GM19023 (cell line): ENCODE results near the gene EWSR1.

Source experiments
- ATAC-seq: cut with Tn5 transposase; IDR thresholded peaks from one replicate; pipeline ENCODE4 v1.9.1; 2021; ENCODE audit warnings: mild to moderate bottlenecking, moderate library complexity; ENCODE audit not compliant: unreplicated experiment

The EWSR1 gene

DNA sequence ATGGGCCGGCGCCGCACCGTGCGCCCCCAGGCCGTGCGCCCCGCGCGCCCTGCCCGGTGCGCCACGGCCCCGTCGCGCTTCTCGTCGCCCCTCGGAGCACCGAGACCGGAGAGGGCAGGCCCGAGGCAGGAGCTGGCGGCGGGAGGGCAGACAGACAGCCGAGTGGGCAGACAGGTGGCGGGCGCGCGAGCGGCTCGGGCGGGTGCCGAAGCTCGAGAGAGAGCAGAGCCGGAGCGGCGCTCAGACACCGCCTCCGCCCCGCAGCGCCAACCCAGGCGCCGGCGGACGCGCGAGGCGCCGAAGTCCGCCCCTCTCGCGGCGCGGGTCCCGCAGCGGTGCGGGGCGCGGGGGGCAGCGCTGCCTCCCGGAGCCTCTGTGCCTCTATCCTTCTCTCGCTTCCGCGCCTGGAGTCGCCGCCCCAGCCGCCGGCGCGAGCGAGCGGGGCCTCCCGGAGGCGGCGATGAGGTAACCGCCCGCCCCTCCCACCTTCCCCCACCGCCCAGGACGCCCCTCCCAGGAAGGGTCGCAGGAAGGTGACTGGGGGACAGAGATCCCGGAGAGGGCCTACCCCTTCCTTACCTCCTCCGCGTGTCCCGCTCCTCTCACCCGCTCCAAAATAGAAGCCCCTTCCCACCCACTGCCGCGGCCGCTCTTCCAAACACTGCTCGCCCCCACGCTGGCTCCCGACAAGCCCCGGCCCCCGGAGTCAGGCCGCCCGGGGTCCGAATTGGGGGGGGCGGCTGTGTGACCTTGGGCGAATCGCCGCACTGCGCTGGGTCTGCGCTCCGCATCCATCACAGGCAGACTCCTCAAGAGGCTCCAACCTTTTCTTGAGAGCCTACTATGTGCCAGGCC, 47.4 kb downstream of the EWSR1 start, which contains the start of gene RASL10A:
Gene RASL10A, minus strand, starts transcription at position 412 of the 855 bp plus-strand sequence. CDS start 451 bp downstream, outside the sequence.
- no peak for ATAC-seq

DNA sequence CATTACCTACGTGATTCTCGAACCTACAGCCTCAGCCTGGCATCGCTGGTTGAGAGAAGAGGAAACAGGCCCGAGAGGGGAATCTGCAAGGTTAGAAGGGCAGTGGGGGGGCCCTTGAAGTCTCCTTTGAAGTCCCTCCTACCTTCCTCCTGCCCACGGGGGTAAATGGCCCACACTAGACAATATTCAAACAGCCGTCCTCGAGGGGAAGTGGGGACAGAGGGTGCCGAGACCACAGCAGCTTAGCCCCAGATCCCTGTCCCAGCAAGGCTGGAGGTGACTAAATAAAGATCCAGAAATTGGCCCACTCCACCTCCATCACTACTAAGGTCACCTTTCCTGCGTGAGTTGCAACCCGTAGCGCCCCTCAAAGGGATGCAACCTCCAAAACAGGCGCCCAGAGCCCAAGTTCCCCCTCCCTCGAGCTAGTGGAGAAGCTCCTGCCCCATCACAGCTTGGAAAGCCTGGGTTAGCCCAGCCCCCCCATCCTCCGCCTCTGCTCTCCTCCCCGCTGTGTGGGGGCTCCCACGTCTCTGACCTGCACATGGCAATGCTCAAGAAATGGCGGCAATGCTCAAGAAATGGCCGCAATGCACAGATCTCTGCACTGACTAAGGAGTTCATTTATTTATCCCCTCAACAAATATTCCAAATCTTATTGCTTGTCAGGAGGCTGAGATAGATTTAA, 48.2 kb downstream of the EWSR1 start:
- no peak for ATAC-seq

DNA sequence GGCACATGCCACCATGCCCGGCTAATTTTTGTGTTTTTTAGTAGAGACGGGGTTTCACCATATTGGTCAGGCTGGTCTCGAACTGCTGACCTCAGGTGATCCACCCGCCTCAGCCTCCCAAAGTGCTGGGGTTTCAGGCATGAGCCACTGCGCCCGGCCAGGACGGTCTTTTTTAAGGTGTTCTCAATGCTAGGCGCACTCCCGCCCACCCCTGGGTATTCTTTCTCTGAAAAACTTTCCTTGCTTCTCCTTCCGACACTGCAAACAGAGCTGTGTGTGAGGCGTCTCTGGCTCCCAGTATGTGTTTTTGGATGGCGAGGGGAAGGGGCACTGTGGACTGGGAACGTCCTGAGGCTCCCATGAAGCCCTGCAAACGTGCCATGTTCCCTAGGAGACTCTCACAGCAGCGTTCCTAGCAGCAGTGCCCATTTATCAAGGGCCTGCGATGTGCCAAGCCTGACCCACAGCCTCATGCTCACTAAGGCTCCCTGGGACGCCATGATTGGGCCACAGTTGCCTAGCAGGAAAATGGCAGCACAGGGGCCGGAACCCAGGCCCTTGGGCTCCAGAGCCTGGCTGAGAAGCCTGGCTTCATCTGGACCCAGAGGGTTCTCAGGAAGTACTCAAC, 49.9 kb downstream of the EWSR1 start:
- no peak for ATAC-seq

GRCh38 chr22:29319072-29319471, 51.0 kb downstream of the EWSR1 start:
- no peak for ATAC-seq

DNA sequence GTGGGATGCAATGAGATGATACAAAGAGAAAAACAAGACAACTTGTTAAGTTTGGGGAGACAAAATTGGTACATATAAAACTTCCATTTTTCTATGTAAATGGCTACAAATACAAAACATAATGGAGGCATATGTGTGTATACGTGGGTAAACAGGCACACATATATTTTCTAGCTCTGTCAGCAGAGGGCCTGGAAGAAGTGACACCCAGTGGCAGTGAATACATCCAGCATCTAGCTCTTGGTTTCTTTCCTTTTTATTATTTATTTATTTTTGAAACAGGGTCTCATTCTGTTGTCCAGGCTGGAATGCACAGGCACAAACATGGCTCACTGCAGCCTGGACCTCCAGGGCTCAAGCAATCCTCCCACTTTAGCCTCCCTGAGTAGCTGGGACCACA, 52.5 kb downstream of the EWSR1 start:
- no peak for ATAC-seq

- no peak for ATAC-seq
Measured at GRCh38 chr22:29323641-29324040, 55.6 kb downstream of the EWSR1 start.

DNA sequence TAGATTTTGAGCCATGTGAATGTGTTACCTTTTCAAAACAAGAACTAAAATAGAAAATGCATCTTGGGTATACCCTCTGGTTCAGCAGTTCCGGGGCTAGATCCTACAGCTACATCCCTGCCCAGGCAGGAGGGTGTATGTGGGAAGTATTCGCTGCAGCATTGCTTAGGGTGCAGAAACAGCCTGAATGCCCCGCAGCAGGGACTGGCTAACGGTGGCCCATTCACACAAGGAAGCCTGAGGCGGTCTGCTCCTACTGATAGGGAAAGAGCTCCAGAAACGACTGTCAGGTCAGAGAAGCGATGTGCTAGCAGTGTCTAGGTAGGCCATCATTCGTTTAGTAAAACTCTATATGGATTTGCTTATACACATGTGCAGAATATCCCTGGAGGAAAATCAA, 57.3 kb downstream of the EWSR1 start:
- ATAC-seq, result no peak

GRCh38 chr22:29325785-29326315, 57.8 kb downstream of the EWSR1 start:
- no peak for ATAC-seq

DNA sequence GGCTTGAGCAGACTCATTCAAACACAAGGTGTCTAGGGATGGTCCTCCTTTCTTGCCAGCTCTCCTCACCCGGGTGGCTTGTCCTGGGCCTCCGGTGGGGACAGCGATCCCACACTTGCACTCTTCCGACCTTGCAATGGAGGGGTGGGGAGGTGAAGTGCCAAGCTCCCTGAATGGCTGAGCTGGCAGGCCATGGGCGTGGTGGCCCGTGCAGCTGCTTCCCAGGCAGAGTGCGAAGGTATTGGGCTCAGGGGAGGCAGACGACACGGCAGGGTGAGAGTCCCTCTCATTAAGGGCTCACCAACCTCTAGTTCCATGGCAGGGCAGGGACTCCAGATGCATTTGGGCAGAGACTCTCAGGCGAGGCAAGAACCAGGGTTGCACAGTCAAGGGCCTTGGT, 58.4 kb downstream of the EWSR1 start:
- no peak for ATAC-seq

GRCh38 chr22:29327089-29327764, 59.2 kb downstream of the EWSR1 start:
- ATAC-seq, result no peak

GRCh38 chr22:29328055-29328454, 60.0 kb downstream of the EWSR1 start:
- no peak for ATAC-seq

- no peak for ATAC-seq
Measured at GRCh38 chr22:29328566-29329500, 60.8 kb downstream of the EWSR1 start.

GRCh38 chr22:29329581-29329980, 61.5 kb downstream of the EWSR1 start:
- ATAC-seq, result no peak

DNA sequence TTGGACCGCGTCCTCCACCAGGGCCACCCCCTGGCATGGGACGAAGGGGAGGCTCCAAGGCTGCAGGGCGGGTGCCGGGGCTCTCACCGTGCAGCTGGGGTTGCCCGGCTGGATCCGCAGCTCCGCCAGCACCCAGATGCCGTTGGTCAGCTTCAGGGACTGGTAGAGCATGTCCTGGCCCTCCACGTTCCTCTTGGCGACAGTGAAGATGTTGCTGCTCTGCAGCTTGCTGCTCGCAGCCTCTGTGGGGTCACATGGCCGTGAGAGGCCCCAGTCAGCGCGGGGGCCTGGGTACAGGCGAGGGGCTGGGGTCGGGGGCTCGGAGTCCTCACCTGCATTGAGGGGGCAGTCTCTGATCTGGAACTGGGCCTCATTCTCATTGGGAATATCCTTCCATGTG, 62.2 kb downstream of the EWSR1 start:
- ATAC-seq, result no peak

DNA sequence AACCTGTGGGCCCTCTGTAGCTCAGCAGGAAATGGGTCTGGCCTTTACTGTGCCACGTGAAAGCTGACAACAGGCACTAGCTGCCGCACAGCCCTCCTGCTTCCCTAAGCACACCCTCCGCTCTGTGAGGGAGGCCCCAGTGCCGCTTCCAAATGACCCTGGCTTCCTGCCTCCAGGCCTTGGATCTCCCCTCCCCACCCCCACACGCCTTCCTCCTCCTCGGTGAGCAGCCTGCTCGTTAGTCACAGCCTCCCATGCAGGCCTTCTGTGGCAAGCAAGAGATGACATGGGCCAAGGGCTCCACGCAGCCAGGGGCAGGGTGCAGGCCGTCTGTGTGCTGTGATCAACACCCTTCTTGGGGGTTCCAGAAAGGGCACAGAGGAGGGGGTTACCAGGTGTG, 62.7 kb downstream of the EWSR1 start:
- ATAC-seq, result no peak

GRCh38 chr22:29331213-29331612, 63.1 kb downstream of the EWSR1 start:
- no peak for ATAC-seq

DNA sequence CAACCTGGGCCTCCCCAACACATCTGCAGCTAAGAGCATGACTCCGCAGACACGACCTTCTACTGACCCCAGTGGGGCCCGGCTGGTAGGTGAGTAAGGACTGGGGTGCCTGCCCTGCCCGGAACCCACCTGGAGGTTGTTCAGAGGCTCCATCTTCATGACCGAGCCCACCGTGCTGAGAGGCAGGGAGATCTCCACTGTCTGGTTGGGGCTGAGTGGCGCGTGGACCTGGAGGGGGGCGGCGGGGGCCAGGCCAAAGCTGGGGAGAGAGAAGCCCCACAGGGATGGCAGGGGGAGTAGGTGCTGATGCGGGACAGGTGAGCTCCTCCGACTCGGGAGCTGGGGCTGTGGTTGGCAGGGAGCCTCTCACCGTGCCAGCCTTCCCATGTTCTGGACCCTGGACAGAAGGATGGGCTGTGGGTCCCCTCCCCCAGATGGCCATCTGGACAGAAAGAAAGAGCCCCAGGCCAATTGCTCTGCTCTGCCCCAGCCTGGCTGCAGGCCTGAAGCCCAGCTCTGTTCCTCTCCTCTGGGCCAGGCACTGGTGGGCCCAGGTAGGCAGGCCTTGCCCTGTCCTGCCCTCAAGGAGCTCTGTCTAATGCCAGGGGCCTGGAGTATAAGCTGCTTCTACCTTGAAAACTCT, 63.7 kb downstream of the EWSR1 start:
- no peak for ATAC-seq

- ATAC-seq, result no peak
Measured at GRCh38 chr22:29332886-29333496, 64.9 kb downstream of the EWSR1 start.

- ATAC-seq, result no peak
Measured at GRCh38 chr22:29334148-29334547, 66.1 kb downstream of the EWSR1 start.
